H1 (cell line): ENCODE results near the gene MRPS24. TPM values are rescaled to one million over a fixed set of nuclear protein-coding genes. Genes with fewer than 3 reads are reported as not detected.

Source experiments
- CTCF ChIA-PET: fragments of 300-600 bp; sonication (Branson Sonifier 250); formaldehyde crosslinking; loops from one replicate; lab custom pipeline; 2021; ENCODE audit not compliant: partially characterized antibody; lab: Charles Lee
- POLR2A ChIA-PET: fragments of 300-600 bp; sonication (Branson Sonifier 250); formaldehyde crosslinking; loops from one replicate; lab custom pipeline; 2021; ENCODE audit warnings: inconsistent platforms; ENCODE audit not compliant: partially characterized antibody; lab: Charles Lee
- DNase-seq, 2 experiments: peaks; one replicate each; pipeline versions ENCODE4 v3.0.0 to v3.0.0-alpha.2; 2010 to 2022; ENCODE audit warnings: low spot score in 2 of 2, low read depth in 1 of 2, mixed read lengths in 1 of 2
- FAIRE-seq: peaks from 2 replicates; lab custom pipeline; 2011; peaks lifted over from hg19 to GRCh38; lab: Jason Lieb, UNC
- H2AFZ ChIP-seq: 2 replicates; pipeline ENCODE4 v1.8.1; 2012; ENCODE audit warnings: low read length, inconsistent platforms
- H2AK5ac ChIP-seq: 2 replicates; pipeline ENCODE4 v1.6.1; 2013; ENCODE audit warnings: low read depth, low read length
- H2BK120ac ChIP-seq: replicated peaks from 2 replicates; pipeline ENCODE3; 2013; ENCODE audit warnings: low read depth, low read length, inconsistent platforms
- H2BK12ac ChIP-seq: 2 replicates; pipeline ENCODE4 v1.6.1; 2013; ENCODE audit warnings: low read depth, low read length
- H2BK15ac ChIP-seq: 2 replicates; pipeline ENCODE4 v1.6.1; 2013; ENCODE audit warnings: low read length
- H2BK20ac ChIP-seq: 2 replicates; pipeline ENCODE4 v1.6.1; 2013; ENCODE audit warnings: low read length
- H2BK5ac ChIP-seq: 2 replicates; pipeline ENCODE4 v1.6.1; 2013; ENCODE audit warnings: low read depth, low read length
- H3K14ac ChIP-seq: 2 replicates; pipeline ENCODE4 v1.6.1; 2013; ENCODE audit warnings: inconsistent platforms; ENCODE audit not compliant: insufficient read length
- H3K18ac ChIP-seq: 2 replicates; pipeline ENCODE4 v1.6.1; 2013; ENCODE audit warnings: low read length; ENCODE audit errors: extremely low read depth
- H3K23ac ChIP-seq: 2 replicates; pipeline ENCODE4 v1.6.1; 2013; ENCODE audit warnings: inconsistent platforms; ENCODE audit not compliant: insufficient read length
- H3K23me2 ChIP-seq: 2 replicates; pipeline ENCODE4 v1.6.1; 2013; ENCODE audit warnings: low read depth, low read length
- H3K27ac ChIP-seq: 2 replicates; pipeline ENCODE4 v1.6.1; 2011; ENCODE audit warnings: low read depth, low read length, inconsistent platforms
- H3K27me3 ChIP-seq, 4 experiments: replicated peaks in 1 of 4; 1 replicate in 1 of 4; 2 replicates in 3 of 4; pipeline versions ENCODE4 v1.6.1 to v1.8.1; 2011 to 2013; ENCODE audit warnings: low read length in 3 of 4, mild to moderate bottlenecking in 3 of 4, inconsistent platforms in 2 of 4, mixed read lengths in 2 of 4, moderate library complexity in 1 of 4; ENCODE audit not compliant: control insufficient read depth in 3 of 4, insufficient read depth in 3 of 4; ENCODE audit errors: extremely low read depth in 1 of 4
- H3K36me3 ChIP-seq, 4 experiments: 2 replicates each; pipeline versions ENCODE4 v1.6.1 to v1.8.1; 2011 to 2013; ENCODE audit warnings: mild to moderate bottlenecking in 4 of 4, low read length in 3 of 4, moderate library complexity in 2 of 4, control low read depth in 1 of 4, inconsistent platforms in 1 of 4; ENCODE audit not compliant: insufficient read depth in 4 of 4, control insufficient read depth in 2 of 4
- H3K4ac ChIP-seq: replicated peaks from 2 replicates; pipeline ENCODE3; 2013; ENCODE audit warnings: low read length, low read depth, mixed read lengths, inconsistent platforms; ENCODE audit not compliant: insufficient read length
- H3K4me1 ChIP-seq, 4 experiments: replicated peaks in 1 of 4; 1 replicate in 1 of 4; 2 replicates in 3 of 4; pipeline versions ENCODE4 v1.6.1 to v1.8.1; 2011 to 2013; ENCODE audit warnings: low read length in 3 of 4, inconsistent platforms in 2 of 4, mixed read lengths in 1 of 4; ENCODE audit not compliant: insufficient read depth in 4 of 4, control insufficient read depth in 3 of 4
- H3K4me2 ChIP-seq, 2 experiments: 2 replicates each; pipeline versions ENCODE4 v1.6.1 to v1.8.1; 2011 to 2013; ENCODE audit warnings: low read depth in 2 of 2, low read length in 2 of 2, control low read depth in 1 of 2, inconsistent platforms in 1 of 2, mild to moderate bottlenecking in 1 of 2; ENCODE audit not compliant: insufficient read depth in 1 of 2
- H3K4me3 ChIP-seq, 4 experiments: fragments of 200-600, 300-600 bp in 1 of 4; sonication (generic), shearing (Covaris generic), sonication (Bioruptor Twin) in 1 of 4; 2 replicates each; pipeline versions ENCODE4 v1.5.1 to v1.8.1; 2011 to 2016; ENCODE audit warnings: low read length in 4 of 4, low read depth in 3 of 4, control low read depth in 2 of 4, inconsistent platforms in 2 of 4, mild to moderate bottlenecking in 2 of 4, mixed read lengths in 1 of 4, moderate library complexity in 1 of 4; ENCODE audit not compliant: insufficient read depth in 2 of 4; ENCODE audit errors: extremely low read depth in 1 of 4
- H3K56ac ChIP-seq: replicated peaks from 2 replicates; pipeline ENCODE3; 2013; ENCODE audit warnings: low read depth, mild to moderate bottlenecking, mixed read lengths, low read length, inconsistent platforms; ENCODE audit not compliant: insufficient read length
- H3K79me1 ChIP-seq: 2 replicates; pipeline ENCODE4 v1.6.1; 2013; ENCODE audit warnings: low read depth, low read length, control low read depth
- H3K79me2 ChIP-seq, 2 experiments: 2 replicates each; pipeline versions ENCODE4 v1.6.1 to v1.8.1; 2012 to 2013; ENCODE audit warnings: low read length in 2 of 2, mild to moderate bottlenecking in 2 of 2, inconsistent platforms in 1 of 2; ENCODE audit not compliant: insufficient read depth in 2 of 2, control insufficient read depth in 1 of 2
- H3K9ac ChIP-seq, 4 experiments: replicated peaks in 1 of 4; 1 replicate in 1 of 4; 2 replicates in 3 of 4; pipeline versions ENCODE4 v1.6.1 to v1.8.1; 2011 to 2013; ENCODE audit warnings: low read depth in 3 of 4, low read length in 3 of 4, control low read depth in 2 of 4, mild to moderate bottlenecking in 2 of 4, moderate library complexity in 2 of 4, inconsistent platforms in 1 of 4; ENCODE audit errors: extremely low read depth in 1 of 4
- H3K9me3 ChIP-seq, 2 experiments: 2 replicates each; pipeline versions ENCODE4 v1.6.1 to v1.8.1; 2012 to 2013; ENCODE audit warnings: mild to moderate bottlenecking in 2 of 2, moderate library complexity in 2 of 2, control low read depth in 1 of 2, inconsistent platforms in 1 of 2, low read depth in 1 of 2, low read length in 1 of 2, mixed read lengths in 1 of 2; ENCODE audit not compliant: insufficient read depth in 2 of 2
- H4K20me1 ChIP-seq, 2 experiments: replicated peaks in 1 of 2; 2 replicates each; pipeline versions ENCODE3 to v1.8.1; 2011 to 2013; ENCODE audit warnings: inconsistent platforms in 2 of 2, low read length in 2 of 2, mild to moderate bottlenecking in 1 of 2; ENCODE audit not compliant: insufficient read depth in 2 of 2, control insufficient read depth in 1 of 2
- H4K5ac ChIP-seq: 2 replicates; pipeline ENCODE4 v1.6.1; 2013; ENCODE audit warnings: low read length, low read depth, mixed read lengths, inconsistent platforms; ENCODE audit not compliant: insufficient read length
- H4K8ac ChIP-seq: 2 replicates; pipeline ENCODE4 v1.8.0; 2013; ENCODE audit warnings: mild to moderate bottlenecking, moderate library complexity, low read length, inconsistent platforms; ENCODE audit not compliant: insufficient read depth; ENCODE audit errors: extremely low read depth
- H4K91ac ChIP-seq: replicated peaks from 2 replicates; pipeline ENCODE3; 2013; ENCODE audit warnings: low read length, mixed read lengths, inconsistent platforms; ENCODE audit not compliant: insufficient read length
- CBX8 ChIP-seq: fragments of 300-800, 300-1000 bp; sonication (generic); IDR thresholded peaks from 2 replicates; pipeline ENCODE4 v1.7.1; 2016; ENCODE audit warnings: low read depth, low read length, borderline replicate concordance
- CEBPB ChIP-seq: IDR thresholded peaks from 2 replicates; pipeline ENCODE4 v1.6.1; 2012; ENCODE audit warnings: low read depth, low read length
- CTBP2 ChIP-seq: IDR thresholded peaks from 2 replicates; pipeline ENCODE4 v1.7.0; 2011; ENCODE audit warnings: borderline replicate concordance, mild to moderate bottlenecking, moderate library complexity, mixed read lengths, low read length; ENCODE audit not compliant: insufficient read depth, insufficient read length
- GABPA ChIP-seq: IDR thresholded peaks from 2 replicates; pipeline ENCODE4 v1.6.1; 2011; ENCODE audit warnings: mild to moderate bottlenecking, low read length, moderate library complexity, borderline replicate concordance; ENCODE audit not compliant: insufficient read depth
- JUND ChIP-seq: IDR thresholded peaks from 2 replicates; pipeline ENCODE4 v1.6.1; 2011; ENCODE audit warnings: mild to moderate bottlenecking, improper control_type of control experiment, low read length
- NRF1 ChIP-seq: IDR thresholded peaks from 2 replicates; pipeline ENCODE4 v1.6.1; 2011; ENCODE audit warnings: mild to moderate bottlenecking, low read depth, low read length, improper control_type of control experiment
- POLR2AphosphoS5 ChIP-seq: IDR thresholded peaks from 2 replicates; pipeline ENCODE4 v1.6.1; 2011; ENCODE audit warnings: low read depth, low read length
- RBBP5 ChIP-seq: IDR thresholded peaks from 2 replicates; pipeline ENCODE4 v1.7.1; 2012; ENCODE audit warnings: low read depth, mild to moderate bottlenecking, inconsistent platforms, low read length, moderate library complexity, borderline replicate concordance
- RFX5 ChIP-seq: IDR thresholded peaks from 2 replicates; pipeline ENCODE4 v1.6.1; 2011; ENCODE audit warnings: low read depth, low read length, improper control_type of control experiment, borderline replicate concordance
- RNF2 ChIP-seq: fragments of 200-900, 300-1000 bp; sonication (generic); IDR thresholded peaks from 2 replicates; pipeline ENCODE4 v1.7.1; 2016; ENCODE audit warnings: borderline replicate concordance, low read depth, mild to moderate bottlenecking, antibody characterized with exemption, low read length; ENCODE audit not compliant: poor library complexity, severe bottlenecking; ENCODE audit errors: missing control alignments
- SUZ12 ChIP-seq: fragments of 200-600 bp; sonication (generic); IDR thresholded peaks from 2 replicates; pipeline ENCODE4 v1.6.1; 2012; ENCODE audit warnings: mild to moderate bottlenecking, inconsistent platforms, low read length, moderate library complexity, mixed read lengths
- TBP ChIP-seq: IDR thresholded peaks from 2 replicates; pipeline ENCODE4 v1.6.1; 2011; ENCODE audit warnings: low read depth, low read length, improper control_type of control experiment
- WGBS, 2 experiments: shearing (Covaris generic) in 1 of 2; methylation state at CpG; one replicate each; pipeline versions ENCODE4 v1.1.6 to v1.1.7; 2013 to 2015; ENCODE audit warnings: low lambda C conversion rate in 2 of 2, mixed read lengths in 2 of 2, inconsistent platforms in 1 of 2, low coverage in 1 of 2, missing lambda C conversion rate in 1 of 2; ENCODE audit not compliant: insufficient replicate concordance in 2 of 2, insufficient coverage in 1 of 2, insufficient read length in 1 of 2; ENCODE audit errors: extremely low coverage in 1 of 2, missing lambda C conversion rate in 1 of 2; 5-methylcytosine and 5-hydroxymethylcytosine counted together
- polyA plus RNA-seq, 7 experiments: library from polyadenylated mRNA; depleted of rRNA in 3 of 7; stranded (reverse) in 5 of 7; unstranded in 2 of 7; fragments of >200 nt in 5 of 7; fragments of 200-250 nt in 2 of 7; gene quantifications; 1 replicate in 5 of 7; 2 replicates in 1 of 7; 4 replicates in 1 of 7; pipeline versions ENCODE4 v1.2.1 to v1.2.3, GENCODE V29; 2011 to 2013; ENCODE audit warnings: missing spikeins in 2 of 7, mixed read lengths in 2 of 7
- total RNA-seq: library from RNA; stranded (reverse); fragmentation: NEBNext Ultra II Directional; extraction: Animal tissue kit (Norgen Biotek cat#: 25700); gene quantifications from 2 replicates; pipeline ENCODE4 v1.2.1, GENCODE V29; 2021
- TF ChIP-seq, protein P1 (sequence below): IDR thresholded peaks from 2 replicates; pipeline ENCODE4 v1.6.1; 2011; ENCODE audit warnings: low read depth, mild to moderate bottlenecking, low read length; ENCODE audit not compliant: insufficient read depth

The MRPS24 gene
- total and polyA plus RNA-seq, 2 of the 8 experiments (the other 6 are each of a cell fraction or from before 2014, with no cell fraction given): 133 to 347 TPM

DNA sequence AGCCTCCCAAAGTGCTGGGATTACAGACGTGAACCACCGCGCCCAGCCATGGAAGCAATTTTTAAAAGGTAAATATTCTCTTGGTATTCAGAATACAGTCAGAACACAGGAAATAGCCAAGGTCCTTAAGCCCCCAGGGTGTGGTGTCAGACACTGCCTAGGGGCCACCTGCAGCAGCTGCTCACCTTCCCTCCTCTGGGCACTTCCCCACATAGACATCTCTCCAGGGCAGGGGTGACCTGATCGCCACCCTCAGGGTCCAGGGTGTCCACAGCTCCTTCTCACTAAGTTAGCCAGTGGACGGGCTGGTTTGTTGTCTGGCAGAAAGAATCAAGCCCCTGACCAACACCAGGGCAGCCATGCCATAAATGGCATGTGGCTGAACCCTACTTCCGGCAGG is 21.2 kb upstream of the MRPS24 start:
- H2BK20ac ChIP-seq: no peak overlapping the region
- H3K36me3 ChIP-seq: no peaks in the 10 kb centered on the region
- H3K27ac ChIP-seq: no peak overlapping the region
- ChIA-PET CTCF (interaction anchor here (0.6 kb wide), 1 partner anchor 932 kb away, joined by 3 read pairs; no protein-coding TSS in a partner anchor), POLR2A (interaction anchor here (0.7 kb wide), 2 partner anchors 196 to 353 kb away, joined by 3 read pairs; no protein-coding TSS in a partner anchor)
- no peak overlapping the region for H3K4ac ChIP-seq
- no peaks in the 10 kb centered on the region for H3K4me1 ChIP-seq
- H3K9me3 ChIP-seq: no peaks in the 10 kb centered on the region
- WGBS, 2 experiments: 92% methylated on average over 6 of the region's 6 CpGs; no CpG with 5 or more reads in 1 of the 2 experiments
- H3K4me3 ChIP-seq: no peak overlapping the region
- no peak overlapping the region for H4K8ac ChIP-seq
- H3K79me2 ChIP-seq: peaks cover 0 to 21% of the 10 kb centered on the region in 2 experiments; a peak in 2 of 4 replicates
- H3K4me2 ChIP-seq: no peak overlapping the region
- H2BK15ac ChIP-seq: no peak overlapping the region
- peak overlapping the region; percentile 44 for H4K91ac ChIP-seq
- H3K79me1 ChIP-seq: no peaks in the 10 kb centered on the region; the same call in 1 of the 2 replicates
- H3K23ac ChIP-seq: no peak overlapping the region
- no peak overlapping the region for H3K9ac ChIP-seq
- no peak overlapping the region for H2AK5ac ChIP-seq
- no peak for DNase-seq
- H3K56ac ChIP-seq: no peak overlapping the region
- peaks cover 0 to 5% of the 10 kb centered on the region in 2 experiments for H4K20me1 ChIP-seq
- H3K18ac ChIP-seq: no peak overlapping the region
- H2AFZ ChIP-seq: no peak overlapping the region
- no peak for FAIRE-seq
- no peaks in the 10 kb centered on the region for H3K27me3 ChIP-seq
- H2BK5ac ChIP-seq: no peak overlapping the region
- H2BK12ac ChIP-seq: no peak overlapping the region
- no peak overlapping the region for H2BK120ac ChIP-seq
- no peak overlapping the region for H4K5ac ChIP-seq
- H3K23me2 ChIP-seq: no peaks in the 10 kb centered on the region
- no peak overlapping the region for H3K14ac ChIP-seq
- TF ChIP-seq JUND (no peak), CTBP2 (no peak), RNF2 (no peak), RFX5 (no peak), CEBPB (no peak), SUZ12 (no peak), POLR2AphosphoS5 (no peak), CBX8 (no peak), RBBP5 (no peak), TBP (no peak), GABPA (no peak), NRF1 (no peak)
- TF ChIP-seq, protein P1, sequence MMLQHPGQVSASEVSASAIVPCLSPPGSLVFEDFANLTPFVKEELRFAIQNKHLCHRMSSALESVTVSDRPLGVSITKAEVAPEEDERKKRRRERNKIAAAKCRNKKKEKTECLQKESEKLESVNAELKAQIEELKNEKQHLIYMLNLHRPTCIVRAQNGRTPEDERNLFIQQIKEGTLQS: no peak
